GOT3 (cell line): Measurements from ENCODE around the gene ACO2.

Experiments
- DNase-seq: peaks from one replicate; lab custom pipeline; 2025; ENCODE audit warnings: mixed read lengths; lab: John Stamatoyannopoulos, UW

ACO2 gene

GRCh38 chr22:41523464-41524221 is 54.7 kb downstream of the ACO2 start:
- no peak for DNase-seq

DNA sequence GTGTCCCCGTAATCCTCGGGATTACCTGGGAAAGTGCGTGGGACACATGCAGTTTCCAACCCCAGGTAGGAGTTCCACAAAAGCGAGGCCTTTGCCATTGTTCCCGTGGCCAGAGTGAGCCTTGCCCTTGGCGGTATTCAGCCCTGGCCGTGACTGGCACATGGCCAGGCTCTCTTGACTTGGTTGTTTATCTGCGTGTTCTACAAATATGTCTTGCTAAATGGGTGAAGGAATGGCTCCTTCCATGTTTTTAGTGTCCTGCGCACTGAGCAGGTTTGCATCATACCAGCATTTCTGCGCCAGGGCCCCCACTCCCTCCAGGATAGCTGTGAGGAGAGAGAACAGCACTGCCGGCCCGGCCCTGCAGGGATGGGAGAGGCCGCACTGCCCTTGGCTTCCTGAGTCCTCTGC is 55.3 kb downstream of the ACO2 start:
- no peak for DNase-seq

DNA sequence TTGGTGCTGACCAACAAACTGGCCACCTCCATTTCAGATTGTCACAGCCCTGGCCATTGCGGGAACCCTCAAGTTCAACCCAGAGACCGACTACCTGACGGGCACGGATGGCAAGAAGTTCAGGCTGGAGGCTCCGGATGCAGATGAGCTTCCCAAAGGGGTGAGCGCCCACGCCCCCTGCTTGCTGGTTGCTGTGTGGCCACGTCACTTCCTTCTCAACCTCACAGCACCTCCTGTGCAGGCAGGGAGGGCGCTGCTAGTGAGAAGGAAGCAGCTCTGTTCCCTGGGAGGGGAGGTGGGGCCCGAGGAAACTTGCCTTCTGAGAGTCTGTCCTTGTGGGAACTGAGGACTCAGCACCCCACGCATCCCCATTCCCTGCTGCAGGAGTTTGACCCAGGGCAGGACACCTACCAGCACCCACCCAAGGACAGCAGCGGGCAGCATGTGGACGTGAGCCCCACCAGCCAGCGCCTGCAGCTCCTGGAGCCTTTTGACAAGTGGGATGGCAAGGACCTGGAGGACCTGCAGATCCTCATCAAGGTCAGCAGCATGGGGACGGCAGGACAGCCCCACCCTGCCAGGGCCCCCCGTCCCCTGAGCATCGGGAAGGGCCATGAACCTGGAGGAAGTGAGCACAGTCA is 56.0 kb downstream of the ACO2 start:
- DNase-seq: no peak

- no peak for DNase-seq
Observed at GRCh38 chr22:41525450-41526225, 56.7 kb downstream of the ACO2 start.

- no peak for DNase-seq
Observed at GRCh38 chr22:41526226-41526829, 57.4 kb downstream of the ACO2 start.

DNA sequence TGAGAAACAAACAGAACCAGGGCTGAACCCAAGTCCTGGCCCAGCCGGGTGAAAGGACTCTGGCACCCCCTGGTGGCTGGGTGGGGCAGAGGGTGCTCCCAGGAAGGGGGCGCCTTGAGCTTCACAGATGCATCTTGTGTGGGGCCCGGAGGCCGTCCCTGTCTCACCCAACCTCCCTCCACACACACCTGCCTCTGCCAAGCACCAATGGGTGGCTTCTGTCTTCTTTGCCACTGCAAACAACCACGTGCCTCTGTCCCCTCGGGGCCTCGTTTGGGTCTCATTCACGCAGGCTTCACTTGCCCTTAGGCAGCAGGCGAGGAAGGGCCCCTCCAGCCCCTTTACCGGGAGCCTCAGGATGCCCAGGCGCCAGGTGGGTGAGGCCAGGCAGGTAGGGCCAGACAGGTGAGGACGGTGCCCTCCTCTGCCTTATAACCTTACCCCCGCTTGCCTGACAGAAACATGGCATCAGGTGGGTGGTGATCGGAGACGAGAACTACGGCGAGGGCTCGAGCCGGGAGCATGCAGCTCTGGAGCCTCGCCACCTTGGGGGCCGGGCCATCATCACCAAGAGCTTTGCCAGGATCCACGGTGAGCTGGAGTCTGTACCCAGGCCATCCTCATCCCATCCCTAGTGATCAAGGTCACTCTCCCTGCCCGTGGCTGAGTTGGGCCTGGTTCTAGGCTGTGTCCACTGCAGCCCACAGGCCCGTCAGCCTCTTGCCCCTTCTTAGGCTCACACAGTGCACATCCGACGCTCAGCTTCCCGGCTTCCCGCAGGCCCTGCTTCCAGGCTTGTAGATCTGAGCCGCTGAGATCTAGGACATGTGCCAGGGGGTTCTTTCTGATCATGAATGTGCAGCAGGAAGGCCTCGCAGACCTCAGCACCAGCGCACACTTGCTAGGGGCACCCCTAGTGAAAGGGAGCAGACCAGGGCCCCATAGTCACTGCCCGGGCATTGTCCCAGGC is 58.2 kb downstream of the ACO2 start:
- no peak for DNase-seq

DNA sequence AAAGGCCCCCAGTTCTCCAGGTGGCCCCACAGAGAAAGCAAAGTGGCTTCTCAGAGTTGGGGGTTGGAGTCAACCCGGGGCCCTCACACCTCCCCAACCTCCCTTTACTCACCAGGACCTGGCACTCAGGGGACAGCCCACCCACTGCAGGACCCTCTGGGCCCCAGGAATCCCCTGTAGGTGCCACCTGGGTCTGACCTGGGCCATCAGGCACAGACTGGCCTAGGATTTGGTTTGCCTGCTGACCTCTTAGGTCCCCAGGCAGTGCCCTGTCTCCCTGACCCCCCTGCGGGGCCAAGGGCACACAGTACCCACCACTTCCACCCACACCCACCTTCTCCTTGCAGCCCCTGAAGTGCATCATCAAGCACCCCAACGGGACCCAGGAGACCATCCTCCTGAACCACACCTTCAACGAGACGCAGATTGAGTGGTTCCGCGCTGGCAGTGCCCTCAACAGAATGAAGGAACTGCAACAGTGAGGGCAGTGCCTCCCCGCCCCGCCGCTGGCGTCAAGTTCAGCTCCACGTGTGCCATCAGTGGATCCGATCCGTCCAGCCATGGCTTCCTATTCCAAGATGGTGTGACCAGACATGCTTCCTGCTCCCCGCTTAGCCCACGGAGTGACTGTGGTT is 59.3 kb downstream of the ACO2 start:
- DNase-seq: no peak

DNA sequence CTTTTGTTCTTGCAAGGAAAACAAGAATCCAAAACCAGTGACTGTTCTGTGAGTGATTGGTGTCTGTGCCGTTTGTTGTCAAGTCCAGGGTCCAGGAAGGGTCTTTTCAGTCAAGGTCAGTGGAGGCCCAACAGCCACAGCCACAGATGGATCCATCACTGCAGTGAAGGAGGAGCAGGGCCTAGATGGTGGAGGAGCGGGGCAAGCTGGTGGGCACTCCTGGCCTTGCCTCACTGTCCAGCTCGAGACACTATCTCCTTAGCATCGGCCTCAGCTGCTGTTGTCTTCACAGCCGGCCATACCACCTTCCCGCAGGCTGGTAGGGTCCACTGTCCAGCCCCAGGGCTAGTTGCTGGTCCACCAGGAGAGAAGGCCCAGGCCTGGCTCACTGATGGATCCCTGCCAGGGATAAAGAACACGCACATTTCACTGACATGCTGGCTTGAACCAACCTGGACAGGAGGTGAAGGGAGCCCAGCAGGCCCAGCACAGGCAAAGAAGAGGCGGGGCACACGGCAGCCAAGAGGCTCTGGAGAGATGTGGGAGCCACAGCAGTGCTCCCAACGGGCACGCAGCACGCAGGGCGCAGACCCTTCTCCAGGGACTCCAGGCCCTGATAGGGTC is 60.1 kb downstream of the ACO2 start:
- DNase-seq: no peak

DNA sequence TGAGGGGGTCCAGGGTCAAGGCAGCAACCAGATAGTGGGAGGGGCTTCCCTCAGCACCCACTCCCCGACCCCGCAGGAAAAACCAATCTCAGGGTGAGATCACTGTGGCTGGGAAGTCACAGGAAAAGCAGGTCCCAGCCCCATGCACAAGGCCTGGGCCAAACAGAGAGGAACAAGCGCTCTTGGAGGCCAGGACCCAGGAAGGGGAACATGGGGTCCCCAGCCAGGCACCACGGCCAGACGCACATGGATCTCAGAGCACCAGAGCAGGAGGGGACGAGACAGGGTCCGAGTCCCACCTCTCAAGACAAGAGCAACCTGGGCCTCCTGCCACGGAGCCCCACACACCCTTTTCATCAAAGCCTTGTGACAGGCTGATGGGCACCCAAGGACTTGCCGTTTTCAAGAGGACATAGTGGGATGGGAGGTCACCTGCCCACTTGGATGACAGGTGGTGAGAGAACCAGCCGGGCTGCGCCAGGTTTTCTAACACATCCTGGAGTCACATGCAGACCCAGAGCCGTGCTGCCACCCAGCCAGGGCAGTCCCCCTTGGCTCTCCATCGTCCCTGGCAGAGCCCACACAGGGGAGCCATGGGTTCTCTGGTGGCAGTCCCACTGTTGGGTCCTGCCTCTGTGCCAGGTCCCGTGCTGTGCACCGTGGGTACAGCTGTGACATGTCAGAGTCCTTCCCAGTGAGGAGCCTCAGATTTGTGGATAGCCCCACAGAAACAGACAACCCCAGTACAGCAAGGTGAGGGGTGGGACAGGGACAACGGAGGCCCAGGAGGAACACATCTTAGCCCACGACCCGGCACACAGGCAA is 62.2 kb downstream of the ACO2 start:
- no peak for DNase-seq

- DNase-seq: no peak
Observed at GRCh38 chr22:41531715-41532477, 63.0 kb downstream of the ACO2 start.

DNA sequence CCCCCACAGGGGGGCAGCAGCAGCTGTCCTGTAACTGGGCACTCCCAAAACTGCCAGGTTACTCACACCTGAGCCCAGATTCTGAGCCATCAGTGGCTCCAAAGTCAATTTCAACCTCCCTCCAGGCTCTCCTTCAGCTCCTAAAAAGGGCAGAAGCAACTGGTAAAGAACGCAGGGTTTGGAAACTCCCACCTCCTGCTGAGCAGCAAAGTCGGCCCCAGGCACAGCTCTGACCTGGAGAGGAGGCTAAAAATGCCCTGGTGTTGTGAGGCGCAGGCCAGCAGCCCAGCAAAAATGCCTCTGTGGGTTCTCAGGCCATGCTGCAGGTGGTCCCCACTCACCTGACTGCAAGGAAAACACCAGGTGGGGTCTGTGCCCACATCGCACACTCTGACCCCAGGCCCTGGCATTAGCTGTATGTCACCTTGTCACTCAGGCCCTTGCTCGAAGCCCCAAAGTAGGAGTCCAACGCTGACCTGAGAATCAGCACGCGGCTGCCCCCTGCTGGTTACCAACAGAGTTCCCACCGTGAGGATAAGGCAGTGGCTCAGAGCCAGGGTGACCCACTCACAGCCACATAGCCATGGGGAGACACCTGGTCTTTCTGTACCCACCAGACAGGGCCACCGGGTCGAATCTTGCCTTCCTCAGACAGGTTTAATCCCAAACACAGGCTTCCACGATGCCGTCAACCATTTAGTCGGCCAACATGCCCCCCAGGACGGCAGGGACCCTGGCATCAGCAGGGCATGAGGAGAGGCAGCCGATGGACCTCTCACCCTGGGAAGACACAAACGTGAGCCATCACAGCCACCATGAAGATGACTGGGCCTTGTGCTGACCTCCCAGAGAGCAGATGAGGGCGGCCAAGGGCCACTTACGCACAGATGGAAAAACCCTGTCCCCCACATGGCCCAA is 64.2 kb downstream of the ACO2 start:
- no peak for DNase-seq

DNA sequence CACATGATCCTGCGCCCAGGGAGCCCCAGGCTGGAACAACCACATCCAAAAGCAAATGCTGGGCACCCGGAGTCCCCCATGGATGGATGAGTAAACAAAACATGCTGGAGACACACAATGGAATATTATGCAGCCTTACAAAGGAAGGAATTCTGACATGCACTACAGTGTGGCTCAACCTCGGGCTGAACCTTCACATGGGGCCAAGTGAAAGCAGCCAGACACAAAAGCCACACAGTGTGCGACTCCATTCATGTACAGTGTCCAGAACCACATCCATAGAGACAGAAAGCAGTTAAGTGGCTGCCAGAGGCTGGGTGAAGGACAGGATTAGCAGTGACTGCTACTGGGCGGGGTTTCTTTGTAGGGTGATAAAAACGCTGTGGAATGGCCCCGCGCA is 65.3 kb downstream of the ACO2 start:
- DNase-seq: no peak

GRCh38 chr22:41535244-41535643 is 66.3 kb downstream of the ACO2 start:
- no peak for DNase-seq

DNA sequence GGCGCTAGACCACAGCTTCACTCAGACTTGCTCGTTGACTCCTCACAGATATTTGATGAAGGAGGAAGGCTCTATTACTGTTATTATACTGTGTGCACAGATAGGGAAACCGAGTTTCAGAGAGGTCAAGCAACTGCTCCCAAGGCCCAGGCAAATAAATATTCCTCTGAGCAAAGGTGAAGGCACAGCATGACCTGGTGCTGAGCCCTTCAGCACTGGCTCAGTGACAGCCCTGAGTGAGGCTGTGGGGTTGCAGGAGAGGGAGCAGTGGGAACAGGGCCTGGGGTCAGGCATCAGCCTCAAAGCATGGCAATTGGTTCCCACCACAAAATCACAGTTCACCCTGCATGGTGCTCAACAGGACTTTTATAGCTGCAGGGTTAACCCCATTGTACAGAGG is 68.3 kb downstream of the ACO2 start:
- DNase-seq: no peak

DNA sequence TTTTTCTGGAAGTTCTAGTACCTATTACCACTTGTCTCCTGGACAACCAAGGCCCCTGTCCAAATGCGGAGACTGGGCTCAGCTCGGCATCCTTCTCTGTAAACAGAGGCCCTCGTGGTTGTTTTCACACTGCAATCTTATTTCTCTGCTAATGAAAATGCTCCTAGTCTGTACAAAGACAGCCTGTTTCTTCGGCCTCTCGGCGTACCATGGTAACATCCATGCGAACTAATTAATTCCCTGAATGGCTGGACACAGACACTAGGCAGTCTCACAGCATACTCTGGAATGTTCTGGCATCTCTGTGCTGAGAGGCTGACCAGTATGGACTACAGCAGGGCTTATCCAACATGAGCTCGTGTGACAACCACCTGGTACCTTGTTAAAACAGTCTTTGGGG is 69.7 kb downstream of the ACO2 start:
- DNase-seq: no peak

- DNase-seq: no peak
Observed at GRCh38 chr22:41539146-41540005, 70.5 kb downstream of the ACO2 start.

DNA sequence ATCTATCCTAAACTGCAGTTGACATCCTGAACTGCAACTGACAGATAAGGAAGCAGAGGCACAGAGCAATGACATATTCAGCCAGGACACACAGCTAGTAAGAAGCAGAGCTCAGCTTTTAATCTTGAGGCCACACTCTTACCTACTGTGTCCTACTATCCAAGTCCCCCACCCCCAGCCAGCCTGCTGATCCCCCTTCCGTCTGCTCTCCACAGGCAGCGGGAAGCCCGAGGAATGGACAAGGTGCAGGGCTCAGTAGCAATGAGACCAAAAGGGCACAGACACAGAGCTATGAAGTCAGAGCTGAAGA is 71.0 kb downstream of the ACO2 start:
- DNase-seq: no peak
